Measurements from ENCODE around the gene GPR156.
"Not testable (repeated sequence)": the region's sequence is repeated elsewhere in the genome, so short reads cannot be mapped to it uniquely, and the experiment has no call there.

Gene GPR156

GRCh38 chr3:120284747-120285507 lies at the start of gene GPR156:
Gene GPR156 (minus strand): TSS chr3:120285222. CDS start chr3:120244098, 41,124 bp downstream.
- no peak for DNase-seq

- no peak for DNase-seq
Measured at GRCh38 chr3:120332646-120333045, 47.6 kb upstream of the GPR156 start.

- DNase-seq: no peak
Measured at GRCh38 chr3:120331076-120331475, 46.1 kb upstream of the GPR156 start.

GRCh38 chr3:120326784-120327183 lies 41.8 kb upstream of the GPR156 start:
- no peak for DNase-seq

- no peak for DNase-seq
Measured at GRCh38 chr3:120324190-120324589, 39.2 kb upstream of the GPR156 start.

- not testable (repeated sequence) for DNase-seq
Measured at GRCh38 chr3:120323761-120324160, 38.7 kb upstream of the GPR156 start.

GRCh38 chr3:120311863-120312794 lies 27.1 kb upstream of the GPR156 start:
- no peak for DNase-seq

- DNase-seq: no peak
Measured at GRCh38 chr3:120306519-120307455, 21.8 kb upstream of the GPR156 start.

- no peak for DNase-seq
Measured at GRCh38 chr3:120304616-120305015, 19.6 kb upstream of the GPR156 start.

- no peak for DNase-seq
Measured at GRCh38 chr3:120302361-120302760, 17.3 kb upstream of the GPR156 start.

- no peak for DNase-seq
Measured at GRCh38 chr3:120300971-120301370, 15.9 kb upstream of the GPR156 start.

GRCh38 chr3:120299403-120299802 lies 14.4 kb upstream of the GPR156 start:
- DNase-seq: no peak

- no peak for DNase-seq
Measured at GRCh38 chr3:120298996-120299395, 14.0 kb upstream of the GPR156 start.

- not testable (repeated sequence) for DNase-seq
Measured at GRCh38 chr3:120291552-120291951, 6.5 kb upstream of the GPR156 start.

GRCh38 chr3:120289636-120290035 lies 4.6 kb upstream of the GPR156 start:
- DNase-seq: no peak

- no peak for DNase-seq
Measured at GRCh38 chr3:120286465-120286864, 1.4 kb upstream of the GPR156 start.

GRCh38 chr3:120285508-120285841 lies 453 bp upstream of the GPR156 start:
- no peak for DNase-seq

- no peak for DNase-seq
Measured at GRCh38 chr3:120281261-120281660, 3.8 kb downstream of the GPR156 start.

- DNase-seq: no peak
Measured at GRCh38 chr3:120280566-120280965, 4.5 kb downstream of the GPR156 start.

- DNase-seq: no peak
Measured at GRCh38 chr3:120280026-120280425, 5.0 kb downstream of the GPR156 start.

GRCh38 chr3:120276767-120277166 lies 8.3 kb downstream of the GPR156 start:
- no peak for DNase-seq

GRCh38 chr3:120275618-120276017 lies 9.4 kb downstream of the GPR156 start:
- DNase-seq: no peak

- peak; percentile 93 for DNase-seq
Measured at GRCh38 chr3:120274739-120275167, 10.3 kb downstream of the GPR156 start.
